ENCODE results near the gene CHCHD6. TPM values are rescaled to one million over a fixed set of nuclear protein-coding genes. Genes with fewer than 3 reads are reported as not detected.

Gene CHCHD6
- total RNA-seq, 1 experiment from 2014 or later: 45.9 TPM

DNA sequence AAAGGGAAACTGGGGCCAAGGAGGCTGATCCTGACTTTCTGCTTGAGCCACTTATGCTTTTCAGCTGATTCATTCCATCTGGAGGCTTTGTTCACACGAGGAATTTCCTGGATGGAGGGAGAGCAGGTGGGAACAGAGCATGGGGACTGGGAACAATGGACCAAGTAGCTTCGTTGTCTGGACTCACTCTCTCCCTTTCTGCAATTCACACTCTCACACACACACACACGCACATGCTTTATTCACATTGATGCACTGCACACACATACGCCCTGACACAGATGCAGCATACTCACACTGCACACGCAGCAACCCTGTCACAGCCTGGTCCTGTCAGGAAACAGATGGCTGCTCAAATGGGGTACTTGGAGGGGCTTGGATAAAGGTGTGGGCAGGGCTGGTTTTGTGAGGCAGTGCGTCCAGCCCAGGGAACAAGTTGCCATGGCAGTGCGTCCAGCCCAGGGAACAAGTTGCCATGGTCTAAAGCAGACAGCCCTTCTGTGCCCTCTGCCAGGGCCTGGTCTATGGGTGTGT is 19.8 kb upstream of the CHCHD6 start:
- Mint-ChIP-seq H3K4me3 (ENCODE audit: low read depth, unreplicated experiment) (no peak overlapping the region), H3K9me3 (ENCODE audit: low read depth, unreplicated experiment) (no peaks in the 10 kb centered on the region), H3K27me3 (ENCODE audit: unreplicated experiment) (peaks cover 50% of the 10 kb centered on the region), H3K27ac (ENCODE audit: unreplicated experiment) (no peak overlapping the region), H3K36me3 (ENCODE audit: insufficient read depth, unreplicated experiment) (no peaks in the 10 kb centered on the region), H3K4me1 (ENCODE audit: low read depth, unreplicated experiment) (peaks cover 4% of the 10 kb centered on the region)
- intact Hi-C loops (cut with micrococcal nuclease; ENCODE audit: unreplicated experiment): no loop called here
- TF ChIP-seq, protein P1, sequence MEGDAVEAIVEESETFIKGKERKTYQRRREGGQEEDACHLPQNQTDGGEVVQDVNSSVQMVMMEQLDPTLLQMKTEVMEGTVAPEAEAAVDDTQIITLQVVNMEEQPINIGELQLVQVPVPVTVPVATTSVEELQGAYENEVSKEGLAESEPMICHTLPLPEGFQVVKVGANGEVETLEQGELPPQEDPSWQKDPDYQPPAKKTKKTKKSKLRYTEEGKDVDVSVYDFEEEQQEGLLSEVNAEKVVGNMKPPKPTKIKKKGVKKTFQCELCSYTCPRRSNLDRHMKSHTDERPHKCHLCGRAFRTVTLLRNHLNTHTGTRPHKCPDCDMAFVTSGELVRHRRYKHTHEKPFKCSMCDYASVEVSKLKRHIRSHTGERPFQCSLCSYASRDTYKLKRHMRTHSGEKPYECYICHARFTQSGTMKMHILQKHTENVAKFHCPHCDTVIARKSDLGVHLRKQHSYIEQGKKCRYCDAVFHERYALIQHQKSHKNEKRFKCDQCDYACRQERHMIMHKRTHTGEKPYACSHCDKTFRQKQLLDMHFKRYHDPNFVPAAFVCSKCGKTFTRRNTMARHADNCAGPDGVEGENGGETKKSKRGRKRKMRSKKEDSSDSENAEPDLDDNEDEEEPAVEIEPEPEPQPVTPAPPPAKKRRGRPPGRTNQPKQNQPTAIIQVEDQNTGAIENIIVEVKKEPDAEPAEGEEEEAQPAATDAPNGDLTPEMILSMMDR (IDR thresholded peaks at IDR 0.05; ENCODE audit: unreplicated experiment): no peak
- no TSS peak for BruUV-seq (replicated peaks)
- no peak for DNase-seq
- CTCF ChIA-PET: no interaction called here

DNA sequence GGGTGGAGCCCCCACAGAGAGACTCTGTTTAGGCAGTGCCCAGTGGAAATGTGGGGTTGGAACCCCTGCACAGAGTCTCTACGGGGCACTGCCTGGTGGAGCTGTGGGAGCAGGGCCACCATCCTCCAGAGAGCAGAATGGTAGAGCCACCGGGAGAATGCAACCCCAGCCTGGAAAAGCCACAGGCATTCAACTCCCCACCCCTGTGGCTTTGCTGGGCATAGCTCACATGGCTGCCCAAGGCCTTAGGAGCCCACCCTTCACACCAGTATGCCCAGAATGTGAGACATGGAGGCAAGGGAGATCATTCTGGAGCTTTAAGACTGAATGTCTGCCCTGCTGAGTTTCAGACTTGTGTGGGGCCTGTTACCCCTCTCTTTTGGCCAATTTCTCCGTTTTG is 19.0 kb upstream of the CHCHD6 start:
- CTCF ChIA-PET: interaction anchor here (0.9 to 1.1 kb wide), 2 partner anchors 25 to 30 kb away, joined by 4 to 6 read pairs; no protein-coding TSS in a partner anchor
- Mint-ChIP-seq H3K4me3 (ENCODE audit: low read depth, unreplicated experiment) (no peak overlapping the region), H3K36me3 (ENCODE audit: insufficient read depth, unreplicated experiment) (no peaks in the 10 kb centered on the region), H3K27me3 (ENCODE audit: unreplicated experiment) (peaks cover 52% of the 10 kb centered on the region), H3K9me3 (ENCODE audit: low read depth, unreplicated experiment) (no peaks in the 10 kb centered on the region), H3K27ac (ENCODE audit: unreplicated experiment) (no peak overlapping the region), H3K4me1 (ENCODE audit: low read depth, unreplicated experiment) (no peaks in the 10 kb centered on the region)
- BruUV-seq (replicated peaks): no TSS peak
- TF ChIP-seq, protein P1 (IDR thresholded peaks at IDR 0.05; ENCODE audit: unreplicated experiment): no peak
- no peak for DNase-seq
- intact Hi-C loops (cut with micrococcal nuclease; ENCODE audit: unreplicated experiment): no loop called here

DNA sequence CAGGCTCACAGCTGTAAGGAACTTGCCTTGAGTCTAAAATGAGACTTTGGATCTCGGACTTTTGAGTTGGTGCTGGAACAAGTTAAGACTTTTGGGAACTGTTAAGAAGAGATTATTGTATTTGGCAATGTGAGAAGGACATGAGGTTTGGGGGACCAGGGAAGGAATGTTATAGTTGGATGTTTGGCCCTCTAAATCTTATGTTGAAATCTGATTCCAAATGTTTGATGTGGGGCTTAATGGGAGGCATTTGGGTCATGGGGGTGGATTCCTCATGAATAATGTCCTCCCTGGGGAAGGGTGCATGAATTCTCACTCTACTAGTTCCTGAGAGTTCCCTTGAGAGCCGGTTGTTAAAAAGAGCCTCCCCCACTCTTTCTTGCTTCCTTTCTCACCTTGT is 18.5 kb upstream of the CHCHD6 start:
- Mint-ChIP-seq H3K27ac (ENCODE audit: unreplicated experiment) (no peak overlapping the region), H3K27me3 (ENCODE audit: unreplicated experiment) (peaks cover 56% of the 10 kb centered on the region), H3K4me1 (ENCODE audit: low read depth, unreplicated experiment) (no peaks in the 10 kb centered on the region), H3K36me3 (ENCODE audit: insufficient read depth, unreplicated experiment) (no peaks in the 10 kb centered on the region), H3K4me3 (ENCODE audit: low read depth, unreplicated experiment) (no peak overlapping the region), H3K9me3 (ENCODE audit: low read depth, unreplicated experiment) (no peaks in the 10 kb centered on the region)
- CTCF ChIA-PET: interaction anchor here (0.7 to 1.1 kb wide), 4 partner anchors 26 to 513 kb away, joined by 3 to 6 read pairs (median 4); no protein-coding TSS in a partner anchor
- intact Hi-C loops (cut with micrococcal nuclease; ENCODE audit: unreplicated experiment): no loop called here
- no peak for DNase-seq
- no TSS peak for BruUV-seq (replicated peaks)
- TF ChIP-seq, protein P1 (IDR thresholded peaks at IDR 0.05; ENCODE audit: unreplicated experiment): no peak

DNA sequence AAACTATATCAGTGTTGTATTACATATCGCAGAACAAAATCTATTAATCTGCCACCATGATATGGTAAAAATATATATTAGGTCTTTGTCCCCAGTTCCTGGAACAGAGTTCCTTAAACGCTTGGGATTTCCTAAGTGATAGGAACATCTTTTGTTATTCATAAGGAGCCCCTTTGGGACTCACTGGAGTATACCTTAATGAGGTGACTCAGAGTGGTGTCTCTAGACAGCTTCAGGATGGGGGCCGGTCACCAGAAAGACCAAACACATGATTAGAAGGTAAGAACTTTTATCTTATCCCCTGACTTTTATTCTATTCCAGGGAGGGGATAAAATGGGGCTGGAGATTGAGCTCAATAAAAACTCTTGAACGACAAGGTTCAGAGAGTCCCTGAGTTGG is 12.3 kb upstream of the CHCHD6 start:
- no peaks in the 10 kb centered on the region for H3K9me3 Mint-ChIP-seq (ENCODE audit: low read depth, unreplicated experiment)
- no peak overlapping the region for H3K4me3 Mint-ChIP-seq (ENCODE audit: low read depth, unreplicated experiment)
- CTCF ChIA-PET: no interaction called here
- H3K36me3 Mint-ChIP-seq (ENCODE audit: insufficient read depth, unreplicated experiment): no peaks in the 10 kb centered on the region
- TF ChIP-seq, protein P1 (IDR thresholded peaks at IDR 0.05; ENCODE audit: unreplicated experiment): no peak
- no peaks in the 10 kb centered on the region for H3K4me1 Mint-ChIP-seq (ENCODE audit: low read depth, unreplicated experiment)
- DNase-seq: no peak
- peaks cover 84% of the 10 kb centered on the region for H3K27me3 Mint-ChIP-seq (ENCODE audit: unreplicated experiment)
- no peak overlapping the region for H3K27ac Mint-ChIP-seq (ENCODE audit: unreplicated experiment)
- intact Hi-C loops (cut with micrococcal nuclease; ENCODE audit: unreplicated experiment): no loop called here
- BruUV-seq (replicated peaks): no TSS peak
